Liver (tissue), 9 donors: ENCODE data around the gene SCUBE1. TPM values are rescaled to one million over a fixed set of nuclear protein-coding genes. Genes with fewer than 3 reads are reported as not detected.

Experiments used
- DNase-seq: peaks from one replicate; pipeline ENCODE4 v3.0.0-alpha.2; 2017; ENCODE audit warnings: low spot score
- H3K27ac ChIP-seq, 2 donors: one replicate each; pipeline ENCODE4 v1.7.0; 2013; ENCODE audit warnings: inconsistent platforms in 2 of 2, low read length in 2 of 2, control low read depth in 1 of 2, low read depth in 1 of 2, mild to moderate bottlenecking in 1 of 2
- H3K27me3 ChIP-seq, 4 donors: one replicate each; pipeline versions ENCODE4 v1.6.1 to v1.7.0; 2013; ENCODE audit warnings: low read length in 3 of 4, inconsistent platforms in 1 of 4, mild to moderate bottlenecking in 1 of 4, moderate library complexity in 1 of 4; ENCODE audit not compliant: control insufficient read depth in 4 of 4, insufficient read depth in 4 of 4
- H3K36me3 ChIP-seq, 4 donors: one replicate each; pipeline versions ENCODE4 v1.6.1 to v1.7.0; 2013; ENCODE audit warnings: low read length in 3 of 4, mild to moderate bottlenecking in 3 of 4, low read depth in 1 of 4, moderate library complexity in 1 of 4; ENCODE audit not compliant: control insufficient read depth in 4 of 4, insufficient read depth in 3 of 4
- H3K4me1 ChIP-seq, 4 donors: one replicate each; pipeline versions ENCODE4 v1.6.1 to v1.7.0; 2013; ENCODE audit warnings: low read length in 3 of 4, mild to moderate bottlenecking in 3 of 4, moderate library complexity in 1 of 4; ENCODE audit not compliant: control insufficient read depth in 4 of 4, insufficient read depth in 4 of 4
- H3K4me3 ChIP-seq, 3 donors: one replicate each; pipeline versions ENCODE4 v1.6.1 to v1.7.0; 2013; ENCODE audit warnings: low read length in 3 of 3, control low read depth in 1 of 3, low read depth in 1 of 3, mild to moderate bottlenecking in 1 of 3
- H3K9ac ChIP-seq, 2 donors: one replicate each; pipeline ENCODE4 v1.7.0; 2013; ENCODE audit warnings: low read length in 2 of 2, mild to moderate bottlenecking in 2 of 2, moderate library complexity in 2 of 2, control low read depth in 1 of 2, low read depth in 1 of 2
- H3K9me3 ChIP-seq, 4 donors: one replicate each; pipeline versions ENCODE4 v1.6.1 to v1.7.0; 2013; ENCODE audit warnings: low read length in 3 of 4; ENCODE audit not compliant: control insufficient read depth in 4 of 4
- EGR1 ChIP-seq, 2 donors: IDR thresholded peaks; 2 replicates each; pipeline ENCODE4 v1.6.1; 2016 to 2018; ENCODE audit warnings: antibody characterized with exemption in 2 of 2, low read depth in 2 of 2
- FOXA1 ChIP-seq: IDR thresholded peaks from 2 replicates; pipeline ENCODE4 v1.6.1; 2016; ENCODE audit warnings: antibody characterized with exemption
- FOXA2 ChIP-seq: IDR thresholded peaks from 2 replicates; pipeline ENCODE4 v1.6.1; 2016; ENCODE audit warnings: antibody characterized with exemption
- GABPA ChIP-seq, 2 donors: IDR thresholded peaks in 1 of 2; conservative IDR thresholded peaks in 1 of 2; 2 replicates each; pipeline ENCODE4 v1.6.1; 2016; ENCODE audit warnings: antibody characterized with exemption in 2 of 2, mild to moderate bottlenecking in 1 of 2, moderate library complexity in 1 of 2
- HNF4A ChIP-seq, 2 donors: conservative IDR thresholded peaks; 2 replicates each; pipeline ENCODE4 v1.6.1; 2016; ENCODE audit warnings: antibody characterized with exemption in 2 of 2, mild to moderate bottlenecking in 2 of 2
- HNF4G ChIP-seq: IDR thresholded peaks from 2 replicates; pipeline ENCODE4 v1.6.1; 2016; ENCODE audit warnings: antibody characterized with exemption
- JUND ChIP-seq, 2 donors: IDR thresholded peaks; 2 replicates each; pipeline ENCODE4 v1.6.1; 2016; ENCODE audit warnings: antibody characterized with exemption in 2 of 2
- NR2F2 ChIP-seq: IDR thresholded peaks from 2 replicates; pipeline ENCODE4 v1.6.1; 2016; ENCODE audit warnings: antibody characterized with exemption
- RAD21 ChIP-seq, 2 donors: IDR thresholded peaks; 2 replicates each; pipeline ENCODE4 v1.6.1; 2016; ENCODE audit warnings: antibody characterized with exemption in 2 of 2, mild to moderate bottlenecking in 2 of 2
- RXRA ChIP-seq, 2 donors: IDR thresholded peaks; 2 replicates each; pipeline ENCODE4 v1.6.1; 2017 to 2018; ENCODE audit warnings: antibody characterized with exemption in 2 of 2, mild to moderate bottlenecking in 1 of 2
- SP1 ChIP-seq: IDR thresholded peaks from 2 replicates; pipeline ENCODE4 v1.6.1; 2018; ENCODE audit warnings: antibody characterized with exemption, mild to moderate bottlenecking
- TAF1 ChIP-seq: conservative IDR thresholded peaks from 2 replicates; pipeline ENCODE4 v1.6.1; 2016; ENCODE audit warnings: antibody characterized with exemption, mild to moderate bottlenecking
- YY1 ChIP-seq: IDR thresholded peaks from 2 replicates; pipeline ENCODE4 v1.6.1; 2016; ENCODE audit warnings: antibody characterized with exemption, mild to moderate bottlenecking
- WGBS: extraction: QIAGEN DNeasy Blood & Tissue Kit; methylation state at CpG from one replicate; pipeline ENCODE4 v1.1.7; 2013; 5-methylcytosine and 5-hydroxymethylcytosine counted together
- polyA plus RNA-seq, 2 donors: library from polyadenylated mRNA; stranded (reverse) in 1 of 2; unstranded in 1 of 2; fragments of 200-250 nt in 1 of 2; fragments of >200 nt in 1 of 2; fragmentation: Nextera tagmentation in 1 of 2; extraction: Ambion mirVana in 1 of 2; gene quantifications; one replicate each; pipeline versions ENCODE4 v1.2.1 to v1.2.3, GENCODE V29; 2013 to 2015
- total RNA-seq, 2 donors: library from RNA; depleted of rRNA; stranded (reverse); fragments of >200 nt; gene quantifications; one replicate each; pipeline ENCODE4 v1.2.3, GENCODE V29; 2014
- TF ChIP-seq, protein P1 (sequence below): IDR thresholded peaks from 2 replicates; pipeline ENCODE4 v1.6.1; 2016; ENCODE audit warnings: antibody characterized with exemption
- TF ChIP-seq, protein P2 (sequence below): fragments of 150-350 bp; IDR thresholded peaks from 2 replicates; pipeline ENCODE4 v1.5.1; 2017; ENCODE audit warnings: improper control_type of control experiment, low read depth, low read length; ENCODE audit not compliant: missing input control
- TF ChIP-seq, protein P3 (sequence below): IDR thresholded peaks from 2 replicates; pipeline ENCODE4 v1.6.1; 2016; ENCODE audit warnings: antibody characterized with exemption, mild to moderate bottlenecking
- TF ChIP-seq, protein P4 (sequence below): IDR thresholded peaks from 2 replicates; pipeline ENCODE4 v1.6.1; 2016; ENCODE audit warnings: antibody characterized with exemption
- TF ChIP-seq, protein P5 (sequence below): IDR thresholded peaks from 2 replicates; pipeline ENCODE4 v1.6.1; 2016; ENCODE audit warnings: antibody characterized with exemption
- donor health status: healthy.
- donor health status: healthy.
- donor health status: healthy.
- donor health status: healthy.
- donor health status: healthy.

The SCUBE1 gene
- total and polyA plus RNA-seq, 4 donors, result 0.07 to 0.46 (median 0.08) TPM; not detected in 1

DNA sequence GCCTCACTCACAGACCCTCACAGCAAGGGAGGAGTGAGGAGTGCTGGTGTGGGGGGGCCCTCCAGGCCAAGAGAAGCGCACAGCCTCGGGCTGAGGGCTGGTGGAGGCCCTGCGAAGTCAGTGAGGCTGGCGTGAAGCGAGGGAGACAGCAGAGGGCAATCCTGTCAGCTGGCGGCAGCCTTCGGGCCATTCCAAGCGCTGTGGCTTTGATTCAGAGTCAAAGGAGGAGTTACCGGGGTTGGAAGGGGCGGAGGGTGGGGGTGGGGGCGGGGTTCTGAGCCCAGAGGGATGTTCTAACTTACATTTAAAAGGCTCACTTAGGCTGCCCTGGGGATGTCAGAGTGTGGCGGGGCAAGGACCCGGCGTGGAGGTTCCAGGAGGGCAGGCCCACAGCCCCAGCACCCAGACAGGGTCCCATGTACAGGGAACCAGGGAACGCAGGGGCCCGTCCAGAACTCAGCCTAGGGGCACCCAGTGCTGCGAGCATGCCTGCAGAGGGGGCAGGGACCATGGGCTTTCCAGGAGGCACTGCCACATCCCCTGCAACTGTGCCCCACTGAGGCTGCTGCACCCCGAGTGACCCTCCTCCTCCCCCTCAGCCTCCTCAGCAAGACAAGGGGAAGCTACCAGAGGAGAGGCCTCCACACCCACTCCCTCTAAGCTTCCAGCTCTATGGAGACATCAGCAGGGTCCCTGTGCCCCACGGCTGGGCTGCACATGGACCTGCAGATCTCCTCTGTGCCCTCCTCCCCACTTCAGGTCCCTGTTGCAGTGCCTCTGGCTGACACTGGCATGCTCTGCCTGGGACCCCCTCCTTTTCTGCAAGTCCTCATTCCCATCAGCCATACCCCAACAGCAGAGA lies 116.6 kb downstream of the SCUBE1 start:
- no peak for DNase-seq
- peaks cover 0 to 10% (median 2%) of the 10 kb centered on the region in 4 donors for H3K4me1 ChIP-seq
- H3K4me3 ChIP-seq, result no peak overlapping the region
- no peaks in the 10 kb centered on the region for H3K27me3 ChIP-seq
- no peaks in the 10 kb centered on the region for H3K36me3 ChIP-seq
- H3K9ac ChIP-seq, result no peak overlapping the region
- no peaks in the 10 kb centered on the region for H3K9me3 ChIP-seq
- WGBS, result 75% methylated on average over 19 of the region's 19 CpGs
- H3K27ac ChIP-seq, result no peak overlapping the region
- no peak for TF ChIP-seq FOXA1
- TF ChIP-seq, protein P1, sequence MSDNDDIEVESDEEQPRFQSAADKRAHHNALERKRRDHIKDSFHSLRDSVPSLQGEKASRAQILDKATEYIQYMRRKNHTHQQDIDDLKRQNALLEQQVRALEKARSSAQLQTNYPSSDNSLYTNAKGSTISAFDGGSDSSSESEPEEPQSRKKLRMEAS, result no peak
- TF ChIP-seq JUND (IDR thresholded peaks at IDR 0.05), result no peak
- TF ChIP-seq FOXA2, result no peak
- TF ChIP-seq, protein P2, sequence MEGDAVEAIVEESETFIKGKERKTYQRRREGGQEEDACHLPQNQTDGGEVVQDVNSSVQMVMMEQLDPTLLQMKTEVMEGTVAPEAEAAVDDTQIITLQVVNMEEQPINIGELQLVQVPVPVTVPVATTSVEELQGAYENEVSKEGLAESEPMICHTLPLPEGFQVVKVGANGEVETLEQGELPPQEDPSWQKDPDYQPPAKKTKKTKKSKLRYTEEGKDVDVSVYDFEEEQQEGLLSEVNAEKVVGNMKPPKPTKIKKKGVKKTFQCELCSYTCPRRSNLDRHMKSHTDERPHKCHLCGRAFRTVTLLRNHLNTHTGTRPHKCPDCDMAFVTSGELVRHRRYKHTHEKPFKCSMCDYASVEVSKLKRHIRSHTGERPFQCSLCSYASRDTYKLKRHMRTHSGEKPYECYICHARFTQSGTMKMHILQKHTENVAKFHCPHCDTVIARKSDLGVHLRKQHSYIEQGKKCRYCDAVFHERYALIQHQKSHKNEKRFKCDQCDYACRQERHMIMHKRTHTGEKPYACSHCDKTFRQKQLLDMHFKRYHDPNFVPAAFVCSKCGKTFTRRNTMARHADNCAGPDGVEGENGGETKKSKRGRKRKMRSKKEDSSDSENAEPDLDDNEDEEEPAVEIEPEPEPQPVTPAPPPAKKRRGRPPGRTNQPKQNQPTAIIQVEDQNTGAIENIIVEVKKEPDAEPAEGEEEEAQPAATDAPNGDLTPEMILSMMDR, result no peak
- no peak for TF ChIP-seq EGR1 (IDR thresholded peaks at IDR 0.05; ENCODE audit: low read depth in 2 of 2)
- TF ChIP-seq RXRA (IDR thresholded peaks at IDR 0.05), result no peak
- TF ChIP-seq GABPA (IDR thresholded peaks at IDR 0.05 in 1 of 2, conservative IDR thresholded peaks at IDR 0.05 in 1 of 2), result no peak
- TF ChIP-seq, protein P3, sequence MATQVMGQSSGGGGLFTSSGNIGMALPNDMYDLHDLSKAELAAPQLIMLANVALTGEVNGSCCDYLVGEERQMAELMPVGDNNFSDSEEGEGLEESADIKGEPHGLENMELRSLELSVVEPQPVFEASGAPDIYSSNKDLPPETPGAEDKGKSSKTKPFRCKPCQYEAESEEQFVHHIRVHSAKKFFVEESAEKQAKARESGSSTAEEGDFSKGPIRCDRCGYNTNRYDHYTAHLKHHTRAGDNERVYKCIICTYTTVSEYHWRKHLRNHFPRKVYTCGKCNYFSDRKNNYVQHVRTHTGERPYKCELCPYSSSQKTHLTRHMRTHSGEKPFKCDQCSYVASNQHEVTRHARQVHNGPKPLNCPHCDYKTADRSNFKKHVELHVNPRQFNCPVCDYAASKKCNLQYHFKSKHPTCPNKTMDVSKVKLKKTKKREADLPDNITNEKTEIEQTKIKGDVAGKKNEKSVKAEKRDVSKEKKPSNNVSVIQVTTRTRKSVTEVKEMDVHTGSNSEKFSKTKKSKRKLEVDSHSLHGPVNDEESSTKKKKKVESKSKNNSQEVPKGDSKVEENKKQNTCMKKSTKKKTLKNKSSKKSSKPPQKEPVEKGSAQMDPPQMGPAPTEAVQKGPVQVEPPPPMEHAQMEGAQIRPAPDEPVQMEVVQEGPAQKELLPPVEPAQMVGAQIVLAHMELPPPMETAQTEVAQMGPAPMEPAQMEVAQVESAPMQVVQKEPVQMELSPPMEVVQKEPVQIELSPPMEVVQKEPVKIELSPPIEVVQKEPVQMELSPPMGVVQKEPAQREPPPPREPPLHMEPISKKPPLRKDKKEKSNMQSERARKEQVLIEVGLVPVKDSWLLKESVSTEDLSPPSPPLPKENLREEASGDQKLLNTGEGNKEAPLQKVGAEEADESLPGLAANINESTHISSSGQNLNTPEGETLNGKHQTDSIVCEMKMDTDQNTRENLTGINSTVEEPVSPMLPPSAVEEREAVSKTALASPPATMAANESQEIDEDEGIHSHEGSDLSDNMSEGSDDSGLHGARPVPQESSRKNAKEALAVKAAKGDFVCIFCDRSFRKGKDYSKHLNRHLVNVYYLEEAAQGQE, result no peak
- TF ChIP-seq, protein P4, sequence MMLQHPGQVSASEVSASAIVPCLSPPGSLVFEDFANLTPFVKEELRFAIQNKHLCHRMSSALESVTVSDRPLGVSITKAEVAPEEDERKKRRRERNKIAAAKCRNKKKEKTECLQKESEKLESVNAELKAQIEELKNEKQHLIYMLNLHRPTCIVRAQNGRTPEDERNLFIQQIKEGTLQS, result no peak
- TF ChIP-seq SP1, result no peak
- TF ChIP-seq, protein P5, sequence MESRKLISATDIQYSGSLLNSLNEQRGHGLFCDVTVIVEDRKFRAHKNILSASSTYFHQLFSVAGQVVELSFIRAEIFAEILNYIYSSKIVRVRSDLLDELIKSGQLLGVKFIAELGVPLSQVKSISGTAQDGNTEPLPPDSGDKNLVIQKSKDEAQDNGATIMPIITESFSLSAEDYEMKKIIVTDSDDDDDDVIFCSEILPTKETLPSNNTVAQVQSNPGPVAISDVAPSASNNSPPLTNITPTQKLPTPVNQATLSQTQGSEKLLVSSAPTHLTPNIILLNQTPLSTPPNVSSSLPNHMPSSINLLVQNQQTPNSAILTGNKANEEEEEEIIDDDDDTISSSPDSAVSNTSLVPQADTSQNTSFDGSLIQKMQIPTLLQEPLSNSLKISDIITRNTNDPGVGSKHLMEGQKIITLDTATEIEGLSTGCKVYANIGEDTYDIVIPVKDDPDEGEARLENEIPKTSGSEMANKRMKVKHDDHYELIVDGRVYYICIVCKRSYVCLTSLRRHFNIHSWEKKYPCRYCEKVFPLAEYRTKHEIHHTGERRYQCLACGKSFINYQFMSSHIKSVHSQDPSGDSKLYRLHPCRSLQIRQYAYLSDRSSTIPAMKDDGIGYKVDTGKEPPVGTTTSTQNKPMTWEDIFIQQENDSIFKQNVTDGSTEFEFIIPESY, result no peak
- TF ChIP-seq YY1, result no peak
- no peak for TF ChIP-seq RAD21 (IDR thresholded peaks at IDR 0.05)
- no peak for TF ChIP-seq NR2F2
- no peak for TF ChIP-seq HNF4G
- TF ChIP-seq TAF1, result no peak
- no peak for TF ChIP-seq HNF4A (conservative IDR thresholded peaks at IDR 0.05)
